Keratinocyte (primary cell): ENCODE measurements around the gene KIF13A.

Experiments used
- EZH2 ChIP-seq: IDR thresholded peaks from one replicate; pipeline ENCODE4 v1.6.1; 2012; ENCODE audit warnings: inconsistent platforms, mild to moderate bottlenecking, low read length, moderate library complexity
- TF ChIP-seq, protein P1 (sequence below), 3 experiments: IDR thresholded peaks in 1 of 3; conservative IDR thresholded peaks in 1 of 3; optimal IDR thresholded peaks in 1 of 3; 2 replicates in 2 of 3; 3 replicates in 1 of 3; pipeline versions ENCODE3 to v1.5.1; 2011; ENCODE audit warnings: low read length in 3 of 3, mild to moderate bottlenecking in 3 of 3, moderate library complexity in 2 of 3, control low read depth in 1 of 3, inconsistent platforms in 1 of 3; ENCODE audit not compliant: insufficient read depth in 2 of 3; ENCODE audit errors: extremely low read depth in 1 of 3

GRCh38 chr6:17853533-17853932 lies 133.9 kb downstream of the KIF13A start:
- TF ChIP-seq, protein P1, sequence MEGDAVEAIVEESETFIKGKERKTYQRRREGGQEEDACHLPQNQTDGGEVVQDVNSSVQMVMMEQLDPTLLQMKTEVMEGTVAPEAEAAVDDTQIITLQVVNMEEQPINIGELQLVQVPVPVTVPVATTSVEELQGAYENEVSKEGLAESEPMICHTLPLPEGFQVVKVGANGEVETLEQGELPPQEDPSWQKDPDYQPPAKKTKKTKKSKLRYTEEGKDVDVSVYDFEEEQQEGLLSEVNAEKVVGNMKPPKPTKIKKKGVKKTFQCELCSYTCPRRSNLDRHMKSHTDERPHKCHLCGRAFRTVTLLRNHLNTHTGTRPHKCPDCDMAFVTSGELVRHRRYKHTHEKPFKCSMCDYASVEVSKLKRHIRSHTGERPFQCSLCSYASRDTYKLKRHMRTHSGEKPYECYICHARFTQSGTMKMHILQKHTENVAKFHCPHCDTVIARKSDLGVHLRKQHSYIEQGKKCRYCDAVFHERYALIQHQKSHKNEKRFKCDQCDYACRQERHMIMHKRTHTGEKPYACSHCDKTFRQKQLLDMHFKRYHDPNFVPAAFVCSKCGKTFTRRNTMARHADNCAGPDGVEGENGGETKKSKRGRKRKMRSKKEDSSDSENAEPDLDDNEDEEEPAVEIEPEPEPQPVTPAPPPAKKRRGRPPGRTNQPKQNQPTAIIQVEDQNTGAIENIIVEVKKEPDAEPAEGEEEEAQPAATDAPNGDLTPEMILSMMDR (optimal IDR thresholded peaks at IDR 0.05 in 1 of 3, IDR thresholded peaks at IDR 0.05 in 1 of 3, conservative IDR thresholded peaks at IDR 0.05 in 1 of 3; ENCODE audit: extremely low read depth in 1 of 3, insufficient read depth in 2 of 3, low read length in 3 of 3), result no peak
- no peak for TF ChIP-seq EZH2
